Tibial artery (tissue), 4 donors: ENCODE measurements around the gene ADAD2.

Experiments used
- DNase-seq, 2 donors: peaks; one replicate each; pipeline ENCODE4 v3.0.0-alpha.2; 2019
- H3K27ac ChIP-seq, 2 donors: fragments of 200-600 bp; sonication (generic) in 1 of 2; 1 replicate in 1 of 2; 2 replicates in 1 of 2; pipeline ENCODE4 v1.5.1; 2018 to 2019; ENCODE audit warnings: mild to moderate bottlenecking in 1 of 2
- H3K27me3 ChIP-seq, 2 donors: fragments of 200-600 bp; sonication (generic) in 1 of 2; one replicate each; pipeline versions ENCODE4 v1.5.1 to v1.6.0; 2016 to 2019
- H3K36me3 ChIP-seq, 3 donors: fragments of 200-600 bp; sonication (generic) in 2 of 3; one replicate each; pipeline ENCODE4 v1.5.1; 2016 to 2019; ENCODE audit warnings: mild to moderate bottlenecking in 2 of 3
- H3K4me1 ChIP-seq, 4 donors: fragments of 200-600 bp; sonication (generic) in 2 of 4; 1 replicate in 3 of 4; 2 replicates in 1 of 4; pipeline ENCODE4 v1.5.1; 2016 to 2019
- H3K4me3 ChIP-seq, 2 donors: fragments of 200-600 bp; sonication (generic) in 1 of 2; 1 replicate in 1 of 2; 2 replicates in 1 of 2; pipeline ENCODE4 v1.5.1; 2018 to 2019; ENCODE audit warnings: mild to moderate bottlenecking in 2 of 2
- H3K9me3 ChIP-seq, 3 donors: fragments of 200-600 bp; sonication (generic) in 1 of 3; one replicate each; pipeline ENCODE4 v1.5.1; 2016 to 2019
- CTCF ChIP-seq, 2 experiments: fragments of 200-600 bp in 1 of 2; fragments of 450-650 bp in 1 of 2; IDR thresholded peaks; one replicate each; pipeline ENCODE4 v1.5.1; 2017 to 2019; ENCODE audit warnings: antibody characterized with exemption in 2 of 2, mild to moderate bottlenecking in 1 of 2, moderate library complexity in 1 of 2
- intact Hi-C: fragments of 100-400 bp; cut with DNase I; formaldehyde crosslinking; loops from one replicate; pipeline ENCODE4 v1.15.0; 2023; ENCODE audit warnings: low total_unique reads

The ADAD2 gene

GRCh38 chr16:84190731-84191388 is at the start of gene ADAD2:
TSS of gene ADAD2 (plus strand) at chr16:84191157. CDS start at chr16:84191231, 74 bp downstream.
- Histone ChIP-seq H3K4me3 (no peak within 1 kb of the TSS), H3K4me1 (peaks cover 0 to 8% (median 2%) of the 10 kb centered on the region in 4 donors), H3K36me3 (no peaks in the 10 kb centered on the region), H3K27ac (no peak within 1 kb of the TSS), H3K27me3 (peaks cover 0 to 17% of the 10 kb centered on the region in 2 donors), H3K9me3 (no peaks in the 10 kb centered on the region)
- DNase-seq = no peak
- no peak for TF ChIP-seq CTCF (IDR thresholded peaks at IDR 0.05)
- intact Hi-C loops = no loop called here

GRCh38 chr16:84143081-84143480 is 47.9 kb upstream of the ADAD2 start:
- Histone ChIP-seq H3K36me3 (no peaks in the 10 kb centered on the region), H3K4me3 (no peak overlapping the region), H3K27ac (no peak overlapping the region), H3K4me1 (peaks cover 0 to 21% (median 13%) of the 10 kb centered on the region in 4 donors), H3K9me3 (no peaks in the 10 kb centered on the region), H3K27me3 (no peaks in the 10 kb centered on the region)
- intact Hi-C loops = no loop called here
- DNase-seq = no peak
- TF ChIP-seq CTCF (IDR thresholded peaks at IDR 0.05) = no peak

GRCh38 chr16:84143784-84144199 is 47.2 kb upstream of the ADAD2 start:
- no peak for DNase-seq
- intact Hi-C loops = no loop called here
- TF ChIP-seq CTCF (IDR thresholded peaks at IDR 0.05) = no peak
- Histone ChIP-seq H3K4me3 (peak overlapping the region; percentile 72 to 89), H3K36me3 (no peaks in the 10 kb centered on the region), H3K27me3 (no peaks in the 10 kb centered on the region), H3K27ac (no peak overlapping the region), H3K9me3 (no peaks in the 10 kb centered on the region), H3K4me1 (peaks cover 0 to 21% (median 13%) of the 10 kb centered on the region in 4 donors)

GRCh38 chr16:84144209-84144858 is 46.6 kb upstream of the ADAD2 start:
- Histone ChIP-seq H3K4me1 (peaks cover 0 to 21% (median 13%) of the 10 kb centered on the region in 4 donors), H3K36me3 (no peaks in the 10 kb centered on the region), H3K27ac (peak overlapping the region; percentile 68 to 77), H3K4me3 (peak overlapping the region; percentile 72 to 89), H3K9me3 (no peaks in the 10 kb centered on the region), H3K27me3 (no peaks in the 10 kb centered on the region)
- intact Hi-C loops = no loop called here
- peak in 1 of 2 donors; percentile 29 for DNase-seq
- no peak for TF ChIP-seq CTCF (IDR thresholded peaks at IDR 0.05)

GRCh38 chr16:84144859-84145639 is 45.9 kb upstream of the ADAD2 start, which contains the start of the genes DNAAF1 and HSDL1:
TSS of gene DNAAF1 (plus strand) at chr16:84145308. CDS start at chr16:84145441, 133 bp downstream.
TSS of gene HSDL1 (minus strand) at chr16:84145177. CDS start at chr16:84131321, 13,856 bp downstream.
- no peaks in the 10 kb centered on the region for H3K9me3 ChIP-seq
- H3K36me3 ChIP-seq = no peaks in the 10 kb centered on the region
- H3K4me3 ChIP-seq = peak within 1 kb of the TSS; percentile 72 to 89
- TF ChIP-seq CTCF (IDR thresholded peaks at IDR 0.05) = no peak
- H3K4me1 ChIP-seq = peaks cover 0 to 21% (median 13%) of the 10 kb centered on the region in 4 donors
- H3K27me3 ChIP-seq = no peaks in the 10 kb centered on the region
- intact Hi-C loops = no loop called here
- peak; percentile 79 to 93 for DNase-seq
- peak within 1 kb of the TSS; percentile 68 to 77 for H3K27ac ChIP-seq
